Natural killer cell (primary cell): Measurements from ENCODE around the gene PFAS. TPM values are rescaled to one million over a fixed set of nuclear protein-coding genes. Genes with fewer than 3 reads are reported as not detected.

Experiments used
- ATAC-seq, 3 donors: fragments of 150-1000 bp in 2 of 3; fragments of 200-7000 bp in 1 of 3; cut with Tn5 transposase; 1 replicate in 1 of 3; 2 replicates in 2 of 3; pipeline ENCODE4 v1.10.0; 2021; ENCODE audit warnings: mild to moderate bottlenecking in 2 of 3, moderate library complexity in 2 of 3
- DNase-seq, 2 donors: peaks; one replicate each; pipeline versions ENCODE4 v3.0.0 to v3.0.0-alpha.2; 2013 to 2021; ENCODE audit warnings: mixed read lengths in 1 of 2
- H3K27ac ChIP-seq: one replicate; pipeline ENCODE4 v1.5.1; 2013; ENCODE audit warnings: mild to moderate bottlenecking, low read length
- H3K27me3 ChIP-seq: one replicate; pipeline ENCODE4 v1.6.1; 2013; ENCODE audit warnings: low read length; ENCODE audit not compliant: control insufficient read depth, insufficient read depth
- H3K36me3 ChIP-seq: one replicate; pipeline ENCODE4 v1.6.1; 2013; ENCODE audit warnings: low read length; ENCODE audit not compliant: control insufficient read depth, insufficient read depth
- H3K4me1 ChIP-seq: one replicate; pipeline ENCODE4 v1.6.1; 2013; ENCODE audit warnings: low read length; ENCODE audit not compliant: control insufficient read depth, insufficient read depth
- H3K4me3 ChIP-seq: one replicate; pipeline ENCODE4 v1.5.1; 2013; ENCODE audit warnings: low read length
- H3K9me3 ChIP-seq: one replicate; pipeline ENCODE4 v1.6.1; 2013; ENCODE audit warnings: low read length; ENCODE audit not compliant: control insufficient read depth, insufficient read depth
- H3K27ac Mint-ChIP-seq, 2 donors: one replicate each; pipeline ENCODE4 v1.8.0; 2022; ENCODE audit warnings: mild to moderate bottlenecking in 2 of 2, mixed read lengths in 2 of 2, moderate library complexity in 1 of 2
- H3K27me3 Mint-ChIP-seq, 2 donors: one replicate each; pipeline ENCODE4 v1.8.0; 2022; ENCODE audit warnings: low read depth in 2 of 2, mixed read lengths in 2 of 2
- H3K36me3 Mint-ChIP-seq: one replicate; pipeline ENCODE4 v1.8.0; 2022; ENCODE audit warnings: mixed read lengths
- H3K4me1 Mint-ChIP-seq, 2 donors: one replicate each; pipeline ENCODE4 v1.8.0; 2022; ENCODE audit warnings: mixed read lengths in 2 of 2
- H3K4me3 Mint-ChIP-seq: one replicate; pipeline ENCODE4 v1.8.0; 2022; ENCODE audit warnings: mild to moderate bottlenecking, moderate library complexity, mixed read lengths
- H3K9me3 Mint-ChIP-seq, 2 donors: one replicate each; pipeline ENCODE4 v1.8.0; 2022; ENCODE audit warnings: mixed read lengths in 2 of 2
- CTCF ChIP-seq: fragments of 200-600 bp; IDR thresholded peaks from one replicate; pipeline ENCODE4 v1.8.0; 2022; ENCODE audit warnings: antibody characterized with exemption
- WGBS: methylation state at CpG from one replicate; pipeline ENCODE4 v1.1.7; 2013; ENCODE audit warnings: missing lambda C conversion rate; ENCODE audit not compliant: insufficient coverage; 5-methylcytosine and 5-hydroxymethylcytosine counted together
- intact Hi-C: fragments of 100-400 bp; cut with micrococcal nuclease; formaldehyde crosslinking; loops from one replicate; pipeline ENCODE4 v1.14.2; 2022
- total RNA-seq, 4 donors: library from RNA; stranded (reverse); fragments of 120-200 nt in 1 of 4; gene quantifications; one replicate each; pipeline versions ENCODE4 v1.2.3 to v1.2.4, GENCODE V29; 2013 to 2022

Gene PFAS
- total RNA-seq, 3 donors from 2014 or later (not counting 1 experiment from before 2014, with no cell fraction given), result 23.6 to 30.0 (median 24.0) TPM

- no peak overlapping the region for H3K4me3 Mint-ChIP-seq
- H3K36me3 Mint-ChIP-seq, result no peaks in the 10 kb centered on the region
- Histone ChIP-seq H3K27ac (no peak overlapping the region), H3K36me3 (peaks cover 4% of the 10 kb centered on the region), H3K4me1 (no peaks in the 10 kb centered on the region), H3K4me3 (no peak overlapping the region), H3K27me3 (no peaks in the 10 kb centered on the region), H3K9me3 (no peaks in the 10 kb centered on the region)
- H3K4me1 Mint-ChIP-seq, result no peaks in the 10 kb centered on the region
- TF ChIP-seq CTCF, result no peak
- H3K27me3 Mint-ChIP-seq, result no peaks in the 10 kb centered on the region
- H3K27ac Mint-ChIP-seq, result no peak overlapping the region
- 95% methylated on average over 4 of the region's 4 CpGs for WGBS
- ATAC-seq, result no peak
- no peaks in the 10 kb centered on the region for H3K9me3 Mint-ChIP-seq
- intact Hi-C loops, result no loop called here
- no peak for DNase-seq
These were observed 24.9 kb downstream of the PFAS start for GRCh38 chr17:8273884-8274444.

GRCh38 chr17:8274816-8275215 lies 25.7 kb downstream of the PFAS start:
- H3K36me3 Mint-ChIP-seq, result no peaks in the 10 kb centered on the region
- DNase-seq (no peak), ATAC-seq (no peak)
- no peak for TF ChIP-seq CTCF
- H3K27me3 ChIP-seq, result no peaks in the 10 kb centered on the region
- H3K4me1 ChIP-seq, result no peaks in the 10 kb centered on the region
- no peak overlapping the region for H3K4me3 ChIP-seq
- no peak overlapping the region for H3K4me3 Mint-ChIP-seq
- H3K36me3 ChIP-seq, result no peaks in the 10 kb centered on the region
- intact Hi-C loops, result no loop called here
- H3K27ac Mint-ChIP-seq, result no peak overlapping the region
- no peaks in the 10 kb centered on the region for H3K9me3 Mint-ChIP-seq
- H3K9me3 ChIP-seq, result no peaks in the 10 kb centered on the region
- H3K27me3 Mint-ChIP-seq, result no peaks in the 10 kb centered on the region
- H3K4me1 Mint-ChIP-seq, result no peaks in the 10 kb centered on the region
- 100% methylated on average over 3 of the region's 5 CpGs for WGBS
- no peak overlapping the region for H3K27ac ChIP-seq

- no peak overlapping the region for H3K27ac Mint-ChIP-seq
These were observed 26.6 kb downstream of the PFAS start for GRCh38 chr17:8275421-8276290.

More at GRCh38 chr17:8275421-8276290, 26.6 kb downstream of the PFAS start:
- Histone ChIP-seq H3K4me3 (no peak overlapping the region), H3K9me3 (no peaks in the 10 kb centered on the region), H3K4me1 (no peaks in the 10 kb centered on the region), H3K27ac (no peak overlapping the region), H3K27me3 (no peaks in the 10 kb centered on the region), H3K36me3 (no peaks in the 10 kb centered on the region)
- Mint-ChIP-seq H3K4me3 (no peak overlapping the region), H3K9me3 (no peaks in the 10 kb centered on the region), H3K27me3 (no peaks in the 10 kb centered on the region), H3K36me3 (no peaks in the 10 kb centered on the region), H3K4me1 (no peaks in the 10 kb centered on the region)
- intact Hi-C loops, result no loop called here
- DNase-seq, result no peak
- WGBS, result 94% methylated on average over 9 of the region's 9 CpGs
- TF ChIP-seq CTCF, result no peak
- no peak for ATAC-seq
